HG03103 (cell line): ENCODE results near the gene TAT.

ENCODE experiments used
- ATAC-seq: cut with Tn5 transposase; IDR thresholded peaks from one replicate; pipeline ENCODE4 v1.9.1; 2021; ENCODE audit warnings: low read depth; ENCODE audit not compliant: unreplicated experiment

TAT gene

DNA sequence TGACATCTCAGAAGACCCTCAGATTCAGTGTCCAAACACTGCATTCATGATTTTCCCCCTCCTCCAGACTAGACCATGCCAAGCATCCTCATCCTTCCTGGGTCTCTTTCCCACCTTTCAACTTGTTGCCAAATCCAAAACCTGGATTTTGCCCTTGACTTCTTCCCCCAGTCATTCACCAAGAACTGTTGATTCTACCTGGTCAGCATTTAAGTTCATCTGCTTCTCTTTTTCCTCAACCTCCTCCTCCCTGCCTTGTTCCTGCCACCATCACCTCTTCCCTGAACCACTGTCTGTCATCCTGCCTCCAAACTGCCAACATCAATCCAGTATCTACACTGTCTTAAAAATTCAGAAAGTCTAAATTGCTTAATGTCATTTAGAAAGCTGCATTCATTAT lies 29.7 kb downstream of the TAT start:
- ATAC-seq, result no peak

DNA sequence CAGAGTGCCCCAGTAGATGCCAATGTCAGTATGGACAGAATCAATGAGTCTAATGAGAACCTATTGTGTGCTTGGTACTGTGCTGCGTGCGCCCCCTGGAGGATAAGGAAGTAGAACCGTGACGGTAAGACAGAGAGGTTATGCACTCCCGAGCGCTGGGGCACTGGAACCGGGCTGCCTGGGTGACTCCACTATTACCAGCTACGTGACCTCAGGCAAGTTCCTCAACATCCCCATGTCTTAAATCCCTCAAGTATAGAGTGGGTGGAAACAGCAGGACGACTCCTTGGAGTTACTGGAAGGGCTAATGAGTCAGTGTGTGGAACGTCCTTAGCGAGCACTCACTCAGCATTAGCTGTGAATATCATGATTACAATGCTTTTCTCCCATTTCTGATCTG lies 34.5 kb downstream of the TAT start:
- ATAC-seq, result peak; percentile 75

DNA sequence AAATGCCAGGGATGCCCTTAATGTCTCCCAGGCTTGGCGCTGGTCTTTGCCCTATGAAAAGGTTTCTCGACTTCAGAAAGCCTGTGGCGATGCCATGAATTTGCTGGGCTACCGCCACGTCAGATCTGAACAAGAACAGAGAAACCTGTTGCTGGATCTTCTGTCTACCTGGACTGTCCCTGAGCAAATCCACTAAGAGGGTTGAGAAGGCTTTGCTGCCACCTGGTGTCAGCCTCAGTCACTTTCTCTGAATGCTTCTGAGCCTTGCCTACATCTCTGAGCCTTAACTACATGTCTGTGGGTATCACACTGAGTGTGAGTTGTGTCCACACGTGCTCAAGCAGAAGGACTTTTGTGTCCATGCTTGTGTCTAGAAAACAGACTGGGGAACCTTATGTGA lies 39.2 kb downstream of the TAT start:
- ATAC-seq, result no peak

DNA sequence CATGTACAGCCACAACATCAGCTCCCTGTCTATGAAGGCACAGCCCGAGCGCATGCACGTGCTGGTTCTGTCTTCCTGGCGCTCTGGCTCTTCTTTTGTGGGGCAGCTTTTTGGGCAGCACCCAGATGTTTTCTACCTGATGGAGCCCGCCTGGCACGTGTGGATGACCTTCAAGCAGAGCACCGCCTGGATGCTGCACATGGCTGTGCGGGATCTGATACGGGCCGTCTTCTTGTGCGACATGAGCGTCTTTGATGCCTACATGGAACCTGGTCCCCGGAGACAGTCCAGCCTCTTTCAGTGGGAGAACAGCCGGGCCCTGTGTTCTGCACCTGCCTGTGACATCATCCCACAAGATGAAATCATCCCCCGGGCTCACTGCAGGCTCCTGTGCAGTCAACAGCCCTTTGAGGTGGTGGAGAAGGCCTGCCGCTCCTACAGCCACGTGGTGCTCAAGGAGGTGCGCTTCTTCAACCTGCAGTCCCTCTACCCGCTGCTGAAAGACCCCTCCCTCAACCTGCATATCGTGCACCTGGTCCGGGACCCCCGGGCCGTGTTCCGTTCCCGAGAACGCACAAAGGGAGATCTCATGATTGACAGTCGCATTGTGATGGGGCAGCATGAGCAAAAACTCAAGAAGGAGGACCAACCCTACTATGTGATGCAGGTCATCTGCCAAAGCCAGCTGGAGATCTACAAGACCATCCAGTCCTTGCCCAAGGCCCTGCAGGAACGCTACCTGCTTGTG lies 40.0 kb downstream of the TAT start:
- no peak for ATAC-seq

DNA sequence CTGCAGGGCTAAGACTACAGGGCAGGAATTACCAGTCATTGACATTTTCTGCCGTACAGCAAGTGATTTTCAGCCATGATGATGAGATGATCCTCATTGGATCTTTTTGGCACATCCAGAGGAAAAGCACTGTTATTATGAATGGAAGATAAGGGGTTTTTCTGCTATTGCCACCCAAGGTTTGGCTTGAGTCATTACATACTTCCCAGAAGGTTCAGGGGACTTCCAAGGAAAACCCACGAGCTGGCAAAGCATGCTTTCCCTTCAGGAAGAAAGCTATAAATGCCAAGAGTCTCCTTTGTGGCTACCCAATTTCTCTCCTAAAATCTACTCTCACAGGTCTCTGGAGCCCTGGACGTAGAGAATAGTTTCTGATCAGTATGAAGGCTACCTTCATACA lies 44.5 kb downstream of the TAT start:
- ATAC-seq, result no peak

DNA sequence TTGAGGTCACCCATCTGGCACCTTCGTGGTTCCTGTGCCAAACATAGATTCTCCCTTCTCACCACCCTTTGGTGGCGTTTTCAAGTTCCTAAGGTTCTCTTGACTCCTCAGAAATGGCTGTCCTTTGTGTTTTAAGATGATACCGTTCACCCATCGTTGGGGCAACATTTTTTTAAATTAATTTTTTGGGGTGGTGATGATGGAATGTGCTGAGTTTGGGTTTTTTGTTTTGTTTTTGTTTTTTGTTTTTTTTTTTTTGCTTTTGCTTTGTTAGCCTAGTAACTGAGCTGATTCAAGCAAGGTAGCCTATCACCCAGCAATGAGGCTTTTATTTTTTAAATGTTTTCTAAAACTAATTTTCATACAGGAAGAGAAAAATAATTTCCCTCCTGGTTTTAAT lies 48.0 kb downstream of the TAT start:
- no peak for ATAC-seq

DNA sequence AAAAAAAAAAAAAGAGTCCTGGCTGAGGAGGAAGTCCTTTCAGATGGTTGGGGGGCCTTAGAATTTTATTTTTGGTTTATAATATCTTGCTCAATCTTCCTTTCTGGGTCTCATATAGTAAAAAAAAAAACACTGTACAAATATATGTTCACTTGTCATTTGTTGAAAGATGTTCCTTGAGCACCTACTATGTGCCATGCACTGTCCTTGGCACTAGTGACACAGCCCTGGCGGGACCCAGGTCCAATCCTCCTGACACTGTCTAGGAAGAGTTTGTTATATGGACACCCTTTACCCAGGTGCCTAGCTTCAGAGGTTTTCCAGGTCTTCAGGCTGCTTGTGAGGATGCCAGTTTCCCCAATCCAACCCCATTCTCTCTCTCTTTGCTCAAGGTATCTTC lies 48.6 kb downstream of the TAT start:
- no peak for ATAC-seq

DNA sequence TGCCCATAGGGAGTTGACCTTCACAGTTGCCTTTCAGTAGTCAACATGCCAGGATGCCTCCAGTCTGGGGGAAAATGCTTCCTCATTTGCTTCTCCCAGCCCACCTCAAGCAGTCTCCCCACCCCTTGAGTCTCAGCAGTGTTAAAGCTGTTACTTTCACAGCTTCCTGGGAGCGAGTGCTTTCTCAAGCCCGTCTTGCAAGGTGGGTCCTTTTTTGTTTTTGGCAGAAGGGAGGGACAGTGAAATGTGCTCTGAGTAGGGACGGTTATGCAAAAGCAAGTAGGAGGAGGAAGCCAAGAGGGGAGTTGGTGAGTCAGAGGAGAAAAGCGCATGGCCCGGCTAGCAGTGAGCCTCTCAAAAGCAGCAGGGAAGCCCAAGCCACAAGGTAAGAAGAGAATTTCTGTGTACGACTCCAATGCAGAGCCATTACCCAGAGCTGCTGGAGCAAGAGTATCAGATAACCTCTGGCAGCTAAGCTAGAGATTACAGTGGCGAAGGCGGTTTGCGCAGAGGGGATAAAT lies 50.7 kb downstream of the TAT start, which contains the start of gene CHST4:
CHST4 (plus strand) TSS at position 316 of the 521 bp plus-strand sequence. CDS start 10,252 bp downstream, outside the sequence.
- ATAC-seq, result peak; percentile 67

DNA sequence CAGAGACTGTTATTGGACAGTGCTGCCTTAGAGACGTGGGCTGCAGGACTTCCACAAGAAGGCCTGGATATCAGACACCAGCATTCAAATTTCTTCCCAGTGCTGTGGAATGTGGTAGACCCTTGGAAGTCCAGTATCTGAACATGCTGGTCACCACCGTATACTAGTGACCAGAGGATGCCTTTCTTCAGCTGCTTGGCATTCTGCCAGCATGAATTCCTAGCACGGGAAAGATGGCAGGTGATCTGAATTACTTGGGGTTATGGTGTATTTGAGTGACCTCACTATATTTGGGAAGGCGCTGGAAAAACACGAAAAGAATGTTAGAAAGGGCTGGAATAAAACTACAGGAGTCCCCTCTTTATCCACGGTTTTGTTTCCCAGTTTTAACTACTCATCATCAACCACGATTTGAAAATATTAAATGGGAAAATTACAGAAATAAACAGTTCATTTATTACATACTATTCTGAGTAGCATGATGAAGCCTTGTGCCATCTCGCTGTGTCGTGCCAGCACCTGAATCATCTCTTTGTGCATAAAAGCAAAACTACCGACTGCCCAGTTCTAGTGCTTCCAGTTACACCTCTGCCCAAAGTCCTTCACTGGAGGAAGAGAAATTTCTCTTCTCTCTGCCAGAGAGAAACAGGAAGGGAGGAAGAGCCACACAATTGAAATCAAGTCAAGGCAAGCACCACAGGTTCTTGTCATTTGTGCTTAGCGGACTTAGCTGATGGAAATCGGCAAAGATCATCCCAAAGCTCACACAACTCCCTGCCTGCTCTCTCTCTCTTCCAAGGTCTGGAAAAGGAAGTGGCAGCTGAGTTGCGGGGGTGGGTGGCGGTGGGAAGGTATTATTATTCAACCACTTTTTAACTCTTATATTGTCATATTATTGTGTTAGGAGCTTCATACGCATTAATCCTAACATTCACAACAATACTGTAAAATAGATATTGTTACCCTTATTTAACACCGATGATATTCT lies 52.0 kb downstream of the TAT start:
- no peak for ATAC-seq

DNA sequence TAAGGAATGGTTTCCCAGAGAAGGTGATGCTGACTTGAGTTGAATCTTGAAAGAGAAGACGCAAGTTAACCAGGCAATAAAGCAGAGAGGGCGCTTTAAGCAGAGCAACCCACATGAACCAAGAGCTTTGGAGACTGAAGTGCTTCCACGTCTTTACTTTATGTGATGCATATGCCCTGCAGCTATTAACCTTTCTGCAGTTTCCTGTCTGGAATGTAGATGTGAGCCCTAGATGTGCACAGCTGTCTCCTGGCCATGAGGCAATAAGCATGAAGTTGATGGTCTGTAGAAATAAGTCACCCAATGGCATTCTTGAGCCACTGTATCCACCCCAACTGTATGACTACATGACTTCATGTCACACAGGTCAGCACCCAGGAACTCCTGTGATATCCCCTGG lies 56.3 kb downstream of the TAT start:
- ATAC-seq, result no peak
